HAP-1 (cell line): ENCODE measurements around the gene CPSF3.

Experiments used
- DNase-seq, 2 experiments: peaks; one replicate each; pipeline ENCODE4 v3.0.0-alpha.2; 2016 to 2020; ENCODE audit warnings: low spot score in 2 of 2
- H3K27me3 ChIP-seq: fragments of 250-450 bp; sonication (Bioruptor Pico); 2 replicates; pipeline ENCODE4 v1.5.1; 2020; ENCODE audit warnings: low read depth, mild to moderate bottlenecking, moderate library complexity
- H3K36me3 ChIP-seq: fragments of 250-450 bp; sonication (Bioruptor Pico); replicated peaks from 2 replicates; pipeline ENCODE4 v1.5.1; 2020; ENCODE audit warnings: mild to moderate bottlenecking
- H3K4me1 ChIP-seq: fragments of 250-450 bp; sonication (Bioruptor Pico); 2 replicates; pipeline ENCODE4 v1.5.1; 2020; ENCODE audit warnings: mild to moderate bottlenecking
- H3K4me3 ChIP-seq: fragments of 250-450 bp; sonication (Bioruptor Pico); 2 replicates; pipeline ENCODE4 v1.5.1; 2020; ENCODE audit warnings: mild to moderate bottlenecking, moderate library complexity
- H3K9me3 ChIP-seq: fragments of 250-450 bp; sonication (Bioruptor Pico); 2 replicates; pipeline ENCODE4 v1.5.1; 2020; ENCODE audit warnings: mild to moderate bottlenecking, moderate library complexity
- in situ Hi-C: fragments of 300-500 bp; cut with MboI; formaldehyde crosslinking; loops from 3 replicates; pipeline ENCODE4 v1.14.3; 2020; ENCODE audit warnings: low sequenced_read_pairs, inconsistent platforms, mixed read lengths

Gene CPSF3

DNA sequence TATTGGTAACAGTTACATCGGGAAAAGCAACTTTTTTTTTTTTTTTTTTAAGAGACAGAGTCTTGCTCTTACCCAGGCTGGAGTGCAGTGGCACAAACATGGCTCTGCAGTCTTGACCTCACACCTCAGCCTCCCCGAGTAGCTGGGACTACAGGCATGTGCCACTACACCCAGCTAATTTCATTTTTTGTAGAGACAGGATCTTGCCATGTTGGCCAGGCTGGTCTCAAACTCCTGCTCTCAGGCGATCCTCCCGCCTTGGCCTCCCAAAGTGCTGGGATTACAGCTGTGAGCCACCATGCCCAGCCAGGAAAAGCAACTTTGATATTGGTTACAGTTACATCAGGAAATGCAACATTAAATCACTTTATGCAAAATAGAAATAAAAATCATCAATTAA is 4.7 kb upstream of the CPSF3 start:
- DNase-seq: no peak
- in situ Hi-C loops: no loop called here

GRCh38 chr2:9419541-9419940 is 3.9 kb upstream of the CPSF3 start:
- in situ Hi-C loops: no loop called here
- Histone ChIP-seq H3K27me3 (no peaks in the 10 kb centered on the region), H3K36me3 (peaks cover 22% of the 10 kb centered on the region), H3K4me3 (no peak overlapping the region), H3K4me1 (peaks cover 15% of the 10 kb centered on the region), H3K9me3 (no peaks in the 10 kb centered on the region)
- no peak for DNase-seq

More for the DNA sequence above, 4.7 kb upstream of the CPSF3 start:
- Histone ChIP-seq H3K36me3 (peaks cover 24% of the 10 kb centered on the region), H3K9me3 (no peaks in the 10 kb centered on the region), H3K27me3 (no peaks in the 10 kb centered on the region), H3K4me3 (no peak overlapping the region), H3K4me1 (peaks cover 13% of the 10 kb centered on the region)

GRCh38 chr2:9420495-9420894 is 3.0 kb upstream of the CPSF3 start:
- Histone ChIP-seq H3K36me3 (peaks cover 18% of the 10 kb centered on the region), H3K4me3 (no peak overlapping the region)
- in situ Hi-C loops: no loop called here

GRCh38 chr2:9422321-9423099 is 944 bp upstream of the CPSF3 start:
- H3K36me3 ChIP-seq: peaks cover 8% of the 10 kb centered on the region
- H3K9me3 ChIP-seq: no peaks in the 10 kb centered on the region
- in situ Hi-C loops: no loop called here
- peaks cover 19% of the 10 kb centered on the region for H3K4me1 ChIP-seq
- H3K27me3 ChIP-seq: no peaks in the 10 kb centered on the region
- peak overlapping the region; percentile 92 for H3K4me3 ChIP-seq
- peak; percentile 22 to 48 for DNase-seq

More at GRCh38 chr2:9420495-9420894, 3.0 kb upstream of the CPSF3 start:
- Histone ChIP-seq H3K4me1 (peaks cover 19% of the 10 kb centered on the region), H3K27me3 (no peaks in the 10 kb centered on the region), H3K9me3 (no peaks in the 10 kb centered on the region)
- DNase-seq: no peak

GRCh38 chr2:9423922-9424272 is 443 bp downstream of the CPSF3 start:
- Histone ChIP-seq H3K4me1 (peaks cover 12% of the 10 kb centered on the region), H3K4me3 (peak overlapping the region; percentile 92), H3K27me3 (no peaks in the 10 kb centered on the region), H3K36me3 (peaks cover 6% of the 10 kb centered on the region; the same call in 1 of the 2 replicates), H3K9me3 (no peaks in the 10 kb centered on the region)
- DNase-seq: no peak
- in situ Hi-C loops: no loop called here

GRCh38 chr2:9424447-9425164 is 1.2 kb downstream of the CPSF3 start:
- Histone ChIP-seq H3K4me1 (peaks cover 12% of the 10 kb centered on the region), H3K36me3 (peaks cover 12% of the 10 kb centered on the region), H3K4me3 (peak overlapping the region; percentile 92), H3K9me3 (no peaks in the 10 kb centered on the region), H3K27me3 (no peaks in the 10 kb centered on the region)
- DNase-seq: no peak
- in situ Hi-C loops: no loop called here

DNA sequence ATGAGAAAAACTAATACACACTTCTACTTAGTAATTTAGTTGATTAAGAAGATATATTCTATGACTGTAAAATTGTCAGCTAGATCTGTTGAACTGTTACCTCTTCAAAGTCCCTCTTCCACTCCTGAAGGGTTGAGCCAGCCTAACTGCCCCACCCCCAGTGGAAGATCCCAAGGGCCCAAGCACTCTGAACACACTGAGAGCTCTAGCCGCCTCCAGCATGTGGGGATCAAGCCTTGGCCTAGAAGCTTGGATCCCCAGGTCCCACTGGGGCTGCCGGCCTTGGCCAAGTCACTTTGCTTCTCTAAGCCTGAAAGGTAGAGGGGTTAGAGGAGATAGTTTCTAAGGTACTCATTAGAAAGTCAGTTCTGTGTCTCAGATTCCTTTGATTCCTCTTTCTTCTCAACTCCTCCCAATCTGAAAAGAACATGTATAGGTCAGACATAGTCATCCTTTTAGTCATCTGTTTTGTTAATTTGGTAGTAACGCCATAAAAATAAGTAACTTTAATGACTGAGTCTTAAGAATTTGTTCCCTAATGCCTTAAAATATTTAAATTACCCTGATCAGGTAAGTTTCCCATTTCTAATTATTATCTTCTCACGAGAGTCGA is 5.6 kb downstream of the CPSF3 start:
- Histone ChIP-seq H3K4me1 (peaks cover 6% of the 10 kb centered on the region), H3K36me3 (peaks cover 48% of the 10 kb centered on the region), H3K27me3 (no peaks in the 10 kb centered on the region), H3K4me3 (no peak overlapping the region), H3K9me3 (no peaks in the 10 kb centered on the region)
- in situ Hi-C loops: no loop called here
- no peak for DNase-seq

DNA sequence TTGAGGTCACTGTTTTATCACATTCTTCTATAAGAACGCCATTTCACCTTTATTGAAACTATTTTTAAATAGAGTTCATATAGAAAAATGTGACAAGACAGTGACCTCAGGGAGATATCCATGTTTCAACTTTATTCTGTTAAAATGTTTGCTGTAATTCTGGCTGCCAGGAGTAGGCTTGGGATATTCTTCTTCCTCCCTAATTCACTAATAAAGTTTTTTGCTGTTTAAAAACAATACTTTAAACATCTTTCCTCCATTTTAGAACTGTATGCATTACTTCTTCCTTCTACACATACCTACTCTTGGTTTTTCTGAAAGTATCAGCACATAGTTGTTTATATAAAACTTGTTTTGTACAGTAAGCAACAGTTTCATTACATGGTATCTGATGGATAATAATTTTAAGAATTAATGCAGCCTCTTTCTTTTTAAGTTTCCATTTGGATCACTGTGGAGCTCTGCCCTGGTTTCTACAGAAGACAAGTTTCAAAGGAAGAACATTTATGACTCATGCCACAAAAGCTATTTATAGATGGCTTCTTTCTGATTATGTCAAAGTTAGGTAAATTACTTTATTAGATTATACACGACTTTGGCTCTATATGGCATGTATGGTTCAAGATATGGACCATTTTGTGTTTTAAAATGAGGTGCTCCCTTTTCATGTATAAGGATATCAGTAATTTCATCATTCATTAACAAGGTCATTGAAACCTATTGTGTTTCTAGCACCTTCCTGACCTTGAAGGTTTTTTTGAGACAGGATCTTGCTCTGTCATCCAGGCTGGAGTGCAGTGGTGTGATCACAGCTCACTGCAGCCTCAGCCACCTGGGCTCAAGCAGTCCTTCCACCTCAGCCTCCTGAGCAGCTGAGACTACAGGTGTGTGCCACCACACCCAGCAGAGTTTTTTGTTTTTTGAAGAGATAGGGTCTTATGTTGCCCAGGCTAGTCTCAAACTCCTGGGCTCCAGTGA is 7.2 kb downstream of the CPSF3 start:
- H3K4me1 ChIP-seq: no peaks in the 10 kb centered on the region
- in situ Hi-C loops: no loop called here
- H3K4me3 ChIP-seq: no peak overlapping the region
- no peak for DNase-seq
- H3K9me3 ChIP-seq: no peaks in the 10 kb centered on the region
- H3K36me3 ChIP-seq: peaks cover 57% of the 10 kb centered on the region
- no peaks in the 10 kb centered on the region for H3K27me3 ChIP-seq

- in situ Hi-C loops: no loop called here
- Histone ChIP-seq H3K27me3 (no peaks in the 10 kb centered on the region), H3K4me1 (no peaks in the 10 kb centered on the region), H3K4me3 (no peak overlapping the region), H3K9me3 (no peaks in the 10 kb centered on the region), H3K36me3 (peaks cover 78% of the 10 kb centered on the region)
- no peak for DNase-seq
These were observed 11.0 kb downstream of the CPSF3 start for GRCh38 chr2:9434489-9434888.

GRCh38 chr2:9439536-9439935 is 16.1 kb downstream of the CPSF3 start:
- Histone ChIP-seq H3K4me1 (peaks cover 5% of the 10 kb centered on the region; the same call in 1 of the 2 replicates), H3K27me3 (no peaks in the 10 kb centered on the region), H3K4me3 (no peak overlapping the region), H3K36me3 (peaks cover 82% of the 10 kb centered on the region), H3K9me3 (no peaks in the 10 kb centered on the region)
- in situ Hi-C loops: no loop called here
- no peak for DNase-seq

DNA sequence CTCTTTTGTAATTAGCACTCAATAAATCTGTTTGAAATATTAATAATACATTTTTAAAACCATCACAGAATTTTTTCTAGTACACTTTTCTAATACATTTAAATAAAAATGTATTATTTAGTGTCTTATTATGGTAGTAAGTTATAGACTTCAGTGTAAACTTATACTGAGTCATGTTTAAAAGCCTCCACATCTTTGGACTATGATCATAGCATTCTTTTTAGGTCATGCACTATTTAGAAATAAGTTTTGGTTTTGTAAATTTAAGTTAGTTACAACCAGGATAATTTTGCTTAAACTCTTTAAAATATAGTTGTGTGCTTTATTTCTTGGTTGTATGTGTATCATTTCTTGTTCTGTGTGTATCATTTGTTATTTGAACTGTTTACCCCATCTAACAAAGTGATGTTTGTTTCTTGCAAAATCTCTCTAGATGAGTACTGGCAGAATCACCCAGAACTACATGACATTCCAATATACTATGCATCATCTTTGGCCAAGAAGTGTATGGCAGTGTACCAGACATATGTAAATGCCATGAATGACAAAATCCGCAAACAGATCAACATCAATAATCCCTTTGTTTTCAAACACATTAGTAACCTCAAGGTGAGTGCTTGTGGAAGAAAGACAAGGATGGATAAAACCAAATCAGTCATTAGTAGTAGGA is 16.7 kb downstream of the CPSF3 start:
- H3K36me3 ChIP-seq: peaks cover 82% of the 10 kb centered on the region
- in situ Hi-C loops: no loop called here
- H3K27me3 ChIP-seq: no peaks in the 10 kb centered on the region
- no peak for DNase-seq
- H3K4me1 ChIP-seq: peaks cover 5% of the 10 kb centered on the region; the same call in 1 of the 2 replicates
- no peaks in the 10 kb centered on the region for H3K9me3 ChIP-seq
- H3K4me3 ChIP-seq: no peak overlapping the region

- peaks cover 82% of the 10 kb centered on the region for H3K36me3 ChIP-seq
- no peak overlapping the region for H3K4me3 ChIP-seq
- in situ Hi-C loops: no loop called here
- H3K4me1 ChIP-seq: peaks cover 5% of the 10 kb centered on the region; the same call in 1 of the 2 replicates
- H3K9me3 ChIP-seq: no peaks in the 10 kb centered on the region
- H3K27me3 ChIP-seq: no peaks in the 10 kb centered on the region
- DNase-seq: peak in 1 of 2 experiments; percentile 35
These were observed 18.1 kb downstream of the CPSF3 start for GRCh38 chr2:9441556-9441955.

DNA sequence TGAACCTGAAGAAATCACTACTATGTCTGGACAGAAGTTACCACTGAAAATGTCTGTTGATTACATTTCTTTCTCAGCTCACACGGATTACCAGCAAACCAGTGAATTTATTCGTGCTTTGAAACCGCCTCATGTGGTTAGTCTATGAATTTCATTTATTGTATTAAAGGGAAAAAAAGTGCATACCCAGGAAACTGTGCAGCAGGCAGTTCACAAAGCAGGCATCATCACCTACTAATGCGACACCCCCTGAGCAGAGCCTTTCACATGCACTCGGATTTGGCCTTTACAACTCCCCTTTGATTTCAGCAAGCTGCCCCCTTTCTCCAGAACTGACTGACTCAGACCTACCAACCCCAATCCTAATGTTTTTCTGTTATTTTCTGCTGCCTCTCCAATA is 20.1 kb downstream of the CPSF3 start:
- no peak for DNase-seq
- peaks cover 67% of the 10 kb centered on the region for H3K36me3 ChIP-seq
- H3K9me3 ChIP-seq: no peaks in the 10 kb centered on the region
- no peaks in the 10 kb centered on the region for H3K27me3 ChIP-seq
- peaks cover 5% of the 10 kb centered on the region; the same call in 1 of the 2 replicates for H3K4me1 ChIP-seq
- H3K4me3 ChIP-seq: no peak overlapping the region
- in situ Hi-C loops: no loop called here
